CD1c-positive myeloid dendritic cell (primary cell): ENCODE data around the gene LHFPL2.
A peak's percentile ranks its signal among the peaks of the same experiment; 100 is the strongest.

Experiments
- DNase-seq: peaks from one replicate; pipeline ENCODE4 v3.0.0-alpha.2; 2016; ENCODE audit errors: extremely low spot score

The LHFPL2 gene

DNA sequence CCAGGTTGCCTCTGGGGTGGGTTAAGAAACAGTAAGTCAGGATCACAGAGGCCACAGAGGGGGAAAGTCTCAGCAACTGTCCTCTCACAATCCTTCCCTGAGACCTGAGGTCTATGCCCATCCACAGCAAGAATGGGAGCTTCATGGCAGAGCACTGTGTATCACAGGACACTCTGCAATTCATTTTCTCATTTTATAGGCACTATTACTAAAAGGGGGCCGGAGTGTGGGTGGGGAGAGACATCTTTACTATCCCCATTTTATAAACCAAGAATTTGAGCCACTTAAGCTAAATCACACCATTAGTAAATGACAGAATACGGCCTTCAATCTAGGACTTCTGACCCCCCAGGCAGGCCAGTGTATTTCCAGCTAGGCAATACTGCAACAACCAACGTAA is 79.9 kb downstream of the LHFPL2 start:
- DNase-seq, result no peak

GRCh38 chr5:78568212-78568611 is 80.4 kb downstream of the LHFPL2 start:
- no peak for DNase-seq

GRCh38 chr5:78567617-78568016 is 81.0 kb downstream of the LHFPL2 start:
- DNase-seq, result no peak

GRCh38 chr5:78566747-78567425 is 81.7 kb downstream of the LHFPL2 start:
- DNase-seq, result peak; percentile 81

- no peak for DNase-seq
Measured at GRCh38 chr5:78565395-78565794, 83.2 kb downstream of the LHFPL2 start.

DNA sequence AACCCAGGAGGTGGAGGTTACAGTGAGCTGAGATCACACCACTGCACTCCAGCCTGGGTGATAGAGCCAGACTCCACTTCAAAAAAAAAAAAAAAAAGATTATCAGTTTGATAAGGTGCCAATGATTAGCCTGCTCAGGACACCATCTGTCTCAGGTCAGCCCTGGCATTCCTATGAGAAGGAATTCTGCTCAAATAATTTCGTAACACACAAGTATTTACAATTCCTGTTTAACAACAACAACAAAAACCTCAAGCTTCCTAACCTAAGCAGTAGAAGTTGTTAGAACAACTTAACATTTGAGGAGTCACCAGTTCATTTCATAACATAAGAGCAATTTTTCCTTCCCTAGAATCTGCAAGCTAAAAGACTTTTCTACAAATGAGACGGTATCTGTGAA is 85.0 kb downstream of the LHFPL2 start:
- DNase-seq, result no peak

- DNase-seq, result no peak
Measured at GRCh38 chr5:78562714-78563330, 85.8 kb downstream of the LHFPL2 start.

GRCh38 chr5:78562001-78562400 is 86.6 kb downstream of the LHFPL2 start:
- DNase-seq, result no peak

- no peak for DNase-seq
Measured at GRCh38 chr5:78561261-78561660, 87.3 kb downstream of the LHFPL2 start.

- DNase-seq, result no peak
Measured at GRCh38 chr5:78560000-78560855, 88.3 kb downstream of the LHFPL2 start.

- DNase-seq, result no peak
Measured at GRCh38 chr5:78557601-78558000, 91.0 kb downstream of the LHFPL2 start.

GRCh38 chr5:78555870-78556269 is 92.7 kb downstream of the LHFPL2 start:
- DNase-seq, result no peak

- DNase-seq, result no peak
Measured at GRCh38 chr5:78554670-78555069, 93.9 kb downstream of the LHFPL2 start.

DNA sequence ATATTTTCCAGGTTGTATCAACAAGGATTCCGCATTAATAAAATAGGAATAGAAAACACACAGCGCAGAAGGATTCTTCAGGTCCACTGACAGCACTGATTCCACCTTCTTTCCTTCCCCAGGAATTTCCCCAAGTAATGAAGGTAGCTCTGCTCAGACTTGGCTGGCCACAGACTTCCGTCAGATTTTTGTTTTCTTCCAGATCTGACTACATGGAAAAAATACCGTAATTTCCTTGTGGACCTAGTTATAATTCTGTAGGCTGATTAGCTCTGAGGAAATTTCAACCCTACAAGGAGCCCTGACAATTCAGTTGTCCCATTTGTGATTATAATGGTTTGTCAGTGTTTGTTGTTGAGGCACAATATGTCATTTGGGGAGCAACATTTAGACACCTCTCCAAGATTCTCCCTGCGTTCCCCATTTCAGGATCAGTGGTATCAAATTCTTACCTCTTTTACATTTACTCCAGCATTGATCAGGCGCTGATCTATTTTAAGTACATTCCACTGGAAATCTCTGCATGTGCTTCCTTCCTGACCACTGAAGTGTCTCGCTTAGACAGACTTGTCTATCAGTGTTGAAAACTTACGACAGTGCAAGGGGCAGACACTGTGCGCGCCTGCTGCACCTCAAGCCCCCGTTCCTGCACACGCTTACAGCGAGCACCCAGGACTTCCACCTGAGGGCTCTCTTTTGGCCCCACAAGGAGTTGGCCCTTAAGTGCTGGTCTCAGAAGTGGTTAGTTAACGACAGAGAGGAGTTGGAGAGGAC is 94.8 kb downstream of the LHFPL2 start:
- DNase-seq, result no peak

GRCh38 chr5:78552729-78553342 is 95.7 kb downstream of the LHFPL2 start:
- DNase-seq, result no peak

DNA sequence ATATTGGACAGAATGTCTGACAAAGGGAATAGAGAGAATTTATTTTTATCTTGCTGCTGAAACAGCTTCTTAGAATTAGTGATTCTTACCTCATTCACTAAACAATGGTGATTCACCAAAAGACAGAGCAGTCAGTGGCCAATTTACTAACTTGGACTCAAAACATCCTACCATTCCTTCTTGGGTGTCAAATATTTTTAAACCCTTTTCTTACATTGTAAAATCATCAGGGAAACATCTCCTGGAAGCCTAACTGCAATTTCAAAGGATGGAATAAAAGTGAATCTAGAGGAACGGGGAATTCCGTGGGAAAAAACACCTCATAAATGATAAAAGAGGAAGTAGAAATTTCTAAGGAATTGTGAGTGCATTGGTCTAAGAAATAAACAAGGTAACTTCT is 97.7 kb downstream of the LHFPL2 start:
- peak; percentile 72 for DNase-seq

- DNase-seq, result peak; percentile 92
Measured at GRCh38 chr5:78549043-78549442, 99.5 kb downstream of the LHFPL2 start.

DNA sequence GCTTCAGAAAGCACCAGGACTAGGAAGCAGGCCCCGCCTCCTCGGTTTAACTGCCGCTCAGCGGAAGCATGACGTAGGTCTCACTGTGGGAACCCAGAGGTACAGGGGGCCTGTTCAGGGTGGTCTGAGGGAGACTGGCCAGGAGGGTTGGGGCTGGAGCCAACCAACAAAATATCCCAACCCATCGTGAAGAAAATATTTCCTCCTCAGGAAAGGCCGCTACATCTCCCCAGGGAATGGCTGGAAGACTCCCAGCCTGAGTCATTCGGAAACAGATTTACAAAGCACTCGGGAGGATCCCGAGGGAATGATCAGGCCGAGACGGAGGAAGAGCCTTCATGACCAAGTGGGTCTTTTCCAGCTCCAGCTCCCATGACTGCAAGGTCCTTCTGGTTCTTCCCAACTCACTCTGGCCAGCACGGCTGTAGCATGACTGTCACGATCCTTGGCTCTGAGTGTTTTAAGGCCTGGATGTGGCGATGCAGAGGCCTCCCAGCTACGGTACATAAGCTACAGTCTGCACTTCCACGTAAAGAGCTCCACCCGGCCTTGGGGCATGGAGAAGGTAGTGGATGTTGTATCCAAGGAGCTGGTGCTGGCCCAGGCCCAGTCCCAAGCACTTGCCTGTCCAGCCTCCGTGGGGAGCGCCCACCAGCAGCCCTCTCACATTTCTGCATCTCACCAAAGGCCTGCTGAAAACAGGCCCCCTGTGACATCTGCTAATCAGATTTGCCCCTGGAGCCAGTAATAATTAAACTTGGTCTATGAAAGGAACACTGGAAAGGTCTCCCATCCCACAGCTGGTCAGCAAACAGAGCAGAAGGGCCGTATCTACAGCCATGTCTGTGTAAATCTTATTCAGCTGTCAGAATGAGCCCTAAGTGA is 100.6 kb downstream of the LHFPL2 start:
- DNase-seq, result no peak

DNA sequence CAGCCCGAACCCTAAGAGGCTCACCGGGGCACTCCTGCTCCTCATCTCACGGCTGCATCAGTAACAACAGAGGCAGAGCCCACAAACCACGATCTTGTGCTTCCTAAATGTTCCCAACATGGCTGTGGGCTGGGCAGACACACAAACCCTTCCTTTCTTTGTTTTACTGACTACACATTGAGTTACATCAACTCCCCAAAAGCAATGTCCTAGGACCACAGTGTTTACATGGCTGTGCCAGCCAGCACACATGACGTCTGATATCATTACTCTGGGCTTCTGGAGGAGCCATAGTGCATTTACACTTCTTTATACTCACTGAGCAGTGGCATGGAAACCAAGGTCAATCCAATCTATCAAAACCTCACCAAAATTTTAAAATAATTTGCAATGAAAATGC is 101.4 kb downstream of the LHFPL2 start:
- no peak for DNase-seq

DNA sequence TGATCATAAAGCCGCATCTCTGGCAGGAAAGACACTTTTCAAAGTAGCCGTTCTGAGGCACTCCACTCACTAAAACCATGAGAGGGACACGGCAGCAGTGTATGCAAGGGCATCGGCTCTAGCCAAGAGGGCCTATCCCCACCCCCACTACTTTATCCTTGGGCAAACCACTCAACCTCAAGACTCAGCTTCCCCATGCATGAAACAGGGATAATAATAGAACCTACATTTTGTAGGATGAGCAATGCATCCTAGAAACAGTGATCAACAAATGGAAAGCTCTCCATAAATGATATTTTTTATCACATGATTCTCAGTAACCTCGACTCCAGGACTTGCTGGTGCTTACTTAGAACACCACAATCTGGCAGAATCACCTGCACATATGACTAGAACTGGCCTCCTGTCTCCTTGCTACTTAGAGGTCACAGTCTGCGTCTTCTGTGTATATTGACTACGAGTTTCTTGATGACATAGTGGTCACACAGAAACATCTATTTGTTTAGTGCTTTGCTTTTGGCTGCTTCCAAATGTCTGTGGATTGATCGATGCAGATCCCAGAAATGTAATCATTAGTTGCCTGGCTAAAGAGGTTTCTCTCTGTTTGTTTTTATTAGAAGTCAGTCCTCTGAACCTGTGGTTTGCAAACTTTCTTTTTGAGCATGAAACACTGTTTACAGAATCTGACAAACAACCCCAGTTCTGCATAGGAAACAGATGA is 102.1 kb downstream of the LHFPL2 start:
- no peak for DNase-seq
